HepG2 (cell line): ENCODE results near the gene PVR. TPM values are rescaled to one million over a fixed set of nuclear protein-coding genes. Genes with fewer than 3 reads are reported as not detected.

ENCODE experiments used
- ARNTL ChIP-seq: sonication (generic); formaldehyde crosslinking; IDR thresholded peaks from 2 replicates; pipeline ENCODE4 v1.4.0; 2020; ENCODE audit warnings: mild to moderate bottlenecking, missing genetic modification reagents
- DNMT3B ChIP-seq: conservative IDR thresholded peaks from 2 replicates; pipeline ENCODE4 v1.6.1; 2016; ENCODE audit warnings: missing biosample characterization, control low read depth
- GZF1 ChIP-seq: sonication (generic); formaldehyde crosslinking; IDR thresholded peaks from 2 replicates; pipeline ENCODE4 v1.5.1; 2020; ENCODE audit warnings: mild to moderate bottlenecking, missing genetic modification reagents
- IRF2 ChIP-seq: IDR thresholded peaks from 2 replicates; pipeline ENCODE4 v1.6.1; 2018; ENCODE audit warnings: missing genetic modification reagents, missing compliant biosample characterization
- MED1 ChIP-seq: sonication (generic); formaldehyde crosslinking; IDR thresholded peaks from 2 replicates; pipeline ENCODE4 v1.4.0; 2020; ENCODE audit warnings: missing genetic modification reagents
- NR2F2 ChIP-seq: IDR thresholded peaks from 2 replicates; pipeline ENCODE4 v1.6.1; 2012; ENCODE audit warnings: low read depth, inconsistent platforms, borderline replicate concordance
- NR3C1 ChIP-seq: sonication (generic); formaldehyde crosslinking; IDR thresholded peaks from 2 replicates; pipeline ENCODE4 v1.4.0; 2020; ENCODE audit warnings: missing genetic modification reagents
- SMAD1 ChIP-seq: sonication (generic); formaldehyde crosslinking; IDR thresholded peaks from 2 replicates; pipeline ENCODE4 v1.4.0; 2020; ENCODE audit warnings: missing genetic modification reagents, low read depth, mild to moderate bottlenecking, borderline replicate concordance
- SNRNP70 ChIP-seq: fragments of 200-400 bp; formaldehyde crosslinking; IDR thresholded peaks from 2 replicates; pipeline ENCODE4 v1.6.1; 2017; ENCODE audit warnings: mild to moderate bottlenecking, low read depth, low read length, moderate library complexity
- TBX3 ChIP-seq: fragments of 450-650 bp; IDR thresholded peaks from 2 replicates; pipeline ENCODE4 v1.6.1; 2017; ENCODE audit warnings: antibody characterized with exemption, mild to moderate bottlenecking, inconsistent platforms, borderline replicate concordance
- ZKSCAN5 ChIP-seq: sonication (generic); formaldehyde crosslinking; IDR thresholded peaks from 2 replicates; pipeline ENCODE4 v1.5.1; 2020; ENCODE audit warnings: mild to moderate bottlenecking, missing genetic modification reagents
- ZNF101 ChIP-seq: sonication (generic); formaldehyde crosslinking; IDR thresholded peaks from 2 replicates; pipeline ENCODE4 v1.4.0; 2020; ENCODE audit warnings: mild to moderate bottlenecking, low read depth, missing genetic modification reagents, borderline replicate concordance
- ZNF674 ChIP-seq: sonication (generic); formaldehyde crosslinking; IDR thresholded peaks from 2 replicates; pipeline ENCODE4 v1.5.0; 2020; ENCODE audit warnings: low read depth, mild to moderate bottlenecking, missing genetic modification reagents
- polyA plus RNA-seq, 8 experiments: library from polyadenylated mRNA; depleted of rRNA in 3 of 8; stranded (reverse) in 7 of 8; unstranded in 1 of 8; fragments of >200 nt; fragmentation: Illumina TruSeq in 4 of 8; extraction: Trizol in 4 of 8; gene quantifications; 2 replicates each; pipeline versions ENCODE4 v1.2.1 to v1.2.3, GENCODE V29; 2011 to 2016; ENCODE audit warnings: low read depth in 4 of 8, missing spikeins in 1 of 8, mixed read lengths in 1 of 8; ENCODE audit not compliant: insufficient read depth in 1 of 8
- total RNA-seq, 5 experiments: library from RNA; depleted of rRNA; stranded (reverse); fragments of >200 nt; fragmentation: Illumina TruSeq; extraction: Trizol; gene quantifications; 2 replicates each; pipeline ENCODE4 v1.2.3, GENCODE V29; 2016; ENCODE audit warnings: low read depth in 1 of 5
- TF ChIP-seq, protein P1 (sequence below): sonication (generic); formaldehyde crosslinking; IDR thresholded peaks from 2 replicates; pipeline ENCODE4 v1.5.0; 2020; ENCODE audit warnings: missing genetic modification reagents
- TF ChIP-seq, protein P2 (sequence below): sonication (generic); formaldehyde crosslinking; IDR thresholded peaks from 2 replicates; pipeline ENCODE4 v1.4.0; 2020; ENCODE audit warnings: missing genetic modification reagents
- TF ChIP-seq, protein P3 (sequence below): sonication (generic); formaldehyde crosslinking; IDR thresholded peaks from 2 replicates; pipeline ENCODE4 v1.8.0; 2022; ENCODE audit warnings: mild to moderate bottlenecking, missing genetic modification reagents, moderate library complexity
- TF ChIP-seq, protein P4 (sequence below): sonication (generic); formaldehyde crosslinking; IDR thresholded peaks from 2 replicates; pipeline ENCODE4 v1.4.0; 2020; ENCODE audit warnings: mild to moderate bottlenecking, missing genetic modification reagents, borderline replicate concordance
- TF ChIP-seq, protein P5 (sequence below): sonication (generic); formaldehyde crosslinking; IDR thresholded peaks from 2 replicates; pipeline ENCODE4 v1.4.0; 2020; ENCODE audit warnings: missing genetic modification reagents

PVR gene
- total and polyA plus RNA-seq, 2 of the 13 experiments (the other 11 are each of a cell fraction or from before 2014, with no cell fraction given) = 43.4 to 46.6 TPM

DNA sequence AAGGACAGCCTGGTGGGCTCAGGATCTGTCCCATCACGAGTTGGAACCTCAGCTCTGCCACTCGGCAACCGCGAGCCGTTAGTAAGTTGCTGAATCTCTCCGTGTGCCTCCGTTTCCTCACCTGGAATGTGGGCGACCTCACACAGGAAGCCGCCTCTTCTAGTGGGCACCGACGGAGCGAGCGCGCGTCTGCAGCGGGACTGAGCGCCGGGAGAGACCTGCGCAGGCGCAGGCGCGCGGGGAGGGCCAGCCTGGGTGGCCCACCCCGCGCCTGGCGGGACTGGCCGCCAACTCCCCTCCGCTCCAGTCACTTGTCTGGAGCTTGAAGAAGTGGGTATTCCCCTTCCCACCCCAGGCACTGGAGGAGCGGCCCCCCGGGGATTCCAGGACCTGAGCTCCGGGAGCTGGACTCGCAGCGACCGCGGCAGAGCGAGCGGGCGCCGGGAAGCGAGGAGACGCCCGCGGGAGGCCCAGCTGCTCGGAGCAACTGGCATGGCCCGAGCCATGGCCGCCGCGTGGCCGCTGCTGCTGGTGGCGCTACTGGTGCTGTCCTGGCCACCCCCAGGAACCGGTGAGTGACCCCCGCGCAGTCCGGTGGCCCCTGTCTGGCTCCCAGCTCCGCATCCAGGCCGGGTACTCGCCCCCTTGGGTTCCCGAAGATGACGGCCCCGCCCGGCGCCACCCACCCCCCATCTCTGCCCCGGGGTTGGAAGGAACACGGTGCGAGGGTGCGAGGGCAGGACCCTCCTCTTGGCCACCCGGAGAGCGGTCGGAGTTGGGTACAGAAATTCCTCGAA lies at the start of gene PVR (continued):
- TF ChIP-seq, protein P1, sequence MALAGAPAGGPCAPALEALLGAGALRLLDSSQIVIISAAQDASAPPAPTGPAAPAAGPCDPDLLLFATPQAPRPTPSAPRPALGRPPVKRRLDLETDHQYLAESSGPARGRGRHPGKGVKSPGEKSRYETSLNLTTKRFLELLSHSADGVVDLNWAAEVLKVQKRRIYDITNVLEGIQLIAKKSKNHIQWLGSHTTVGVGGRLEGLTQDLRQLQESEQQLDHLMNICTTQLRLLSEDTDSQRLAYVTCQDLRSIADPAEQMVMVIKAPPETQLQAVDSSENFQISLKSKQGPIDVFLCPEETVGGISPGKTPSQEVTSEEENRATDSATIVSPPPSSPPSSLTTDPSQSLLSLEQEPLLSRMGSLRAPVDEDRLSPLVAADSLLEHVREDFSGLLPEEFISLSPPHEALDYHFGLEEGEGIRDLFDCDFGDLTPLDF (CRISPR knock-in tag) = no peak
- TF ChIP-seq IRF2 (no peak), ZNF674 (CRISPR knock-in tag) (peak; percentile 51; the same call in 1 of the 2 replicates), ZNF101 (CRISPR knock-in tag) (peak; percentile 61; the same call in 1 of the 2 replicates), GZF1 (CRISPR knock-in tag) (no peak), ARNTL (CRISPR knock-in tag) (peak; percentile 75), SNRNP70 (no peak), TBX3 (no peak), NR3C1 (CRISPR knock-in tag) (no peak), ZKSCAN5 (CRISPR knock-in tag) (0 out of 2 replicates have a peak, but pooled peaks have one; percentile 15), DNMT3B (CRISPR knock-in tag) (no peak), MED1 (no peak; the same call in none of the 2 replicates), SMAD1 (peak; percentile 25; the same call in 1 of the 2 replicates), NR2F2 (no peak)
- TF ChIP-seq, protein P2, sequence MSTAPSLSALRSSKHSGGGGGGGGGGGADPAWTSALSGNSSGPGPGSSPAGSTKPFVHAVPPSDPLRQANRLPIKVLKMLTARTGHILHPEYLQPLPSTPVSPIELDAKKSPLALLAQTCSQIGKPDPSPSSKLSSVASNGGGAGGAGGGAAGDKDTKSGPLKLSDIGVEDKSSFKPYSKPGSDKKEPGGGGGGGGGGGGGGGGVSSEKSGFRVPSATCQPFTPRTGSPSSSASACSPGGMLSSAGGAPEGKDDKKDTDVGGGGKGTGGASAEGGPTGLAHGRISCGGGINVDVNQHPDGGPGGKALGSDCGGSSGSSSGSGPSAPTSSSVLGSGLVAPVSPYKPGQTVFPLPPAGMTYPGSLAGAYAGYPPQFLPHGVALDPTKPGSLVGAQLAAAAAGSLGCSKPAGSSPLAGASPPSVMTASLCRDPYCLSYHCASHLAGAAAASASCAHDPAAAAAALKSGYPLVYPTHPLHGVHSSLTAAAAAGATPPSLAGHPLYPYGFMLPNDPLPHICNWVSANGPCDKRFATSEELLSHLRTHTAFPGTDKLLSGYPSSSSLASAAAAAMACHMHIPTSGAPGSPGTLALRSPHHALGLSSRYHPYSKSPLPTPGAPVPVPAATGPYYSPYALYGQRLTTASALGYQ = no peak
- TF ChIP-seq, protein P3, sequence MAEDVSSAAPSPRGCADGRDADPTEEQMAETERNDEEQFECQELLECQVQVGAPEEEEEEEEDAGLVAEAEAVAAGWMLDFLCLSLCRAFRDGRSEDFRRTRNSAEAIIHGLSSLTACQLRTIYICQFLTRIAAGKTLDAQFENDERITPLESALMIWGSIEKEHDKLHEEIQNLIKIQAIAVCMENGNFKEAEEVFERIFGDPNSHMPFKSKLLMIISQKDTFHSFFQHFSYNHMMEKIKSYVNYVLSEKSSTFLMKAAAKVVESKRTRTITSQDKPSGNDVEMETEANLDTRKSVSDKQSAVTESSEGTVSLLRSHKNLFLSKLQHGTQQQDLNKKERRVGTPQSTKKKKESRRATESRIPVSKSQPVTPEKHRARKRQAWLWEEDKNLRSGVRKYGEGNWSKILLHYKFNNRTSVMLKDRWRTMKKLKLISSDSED (CRISPR knock-in tag) = no peak
- TF ChIP-seq, protein P4, sequence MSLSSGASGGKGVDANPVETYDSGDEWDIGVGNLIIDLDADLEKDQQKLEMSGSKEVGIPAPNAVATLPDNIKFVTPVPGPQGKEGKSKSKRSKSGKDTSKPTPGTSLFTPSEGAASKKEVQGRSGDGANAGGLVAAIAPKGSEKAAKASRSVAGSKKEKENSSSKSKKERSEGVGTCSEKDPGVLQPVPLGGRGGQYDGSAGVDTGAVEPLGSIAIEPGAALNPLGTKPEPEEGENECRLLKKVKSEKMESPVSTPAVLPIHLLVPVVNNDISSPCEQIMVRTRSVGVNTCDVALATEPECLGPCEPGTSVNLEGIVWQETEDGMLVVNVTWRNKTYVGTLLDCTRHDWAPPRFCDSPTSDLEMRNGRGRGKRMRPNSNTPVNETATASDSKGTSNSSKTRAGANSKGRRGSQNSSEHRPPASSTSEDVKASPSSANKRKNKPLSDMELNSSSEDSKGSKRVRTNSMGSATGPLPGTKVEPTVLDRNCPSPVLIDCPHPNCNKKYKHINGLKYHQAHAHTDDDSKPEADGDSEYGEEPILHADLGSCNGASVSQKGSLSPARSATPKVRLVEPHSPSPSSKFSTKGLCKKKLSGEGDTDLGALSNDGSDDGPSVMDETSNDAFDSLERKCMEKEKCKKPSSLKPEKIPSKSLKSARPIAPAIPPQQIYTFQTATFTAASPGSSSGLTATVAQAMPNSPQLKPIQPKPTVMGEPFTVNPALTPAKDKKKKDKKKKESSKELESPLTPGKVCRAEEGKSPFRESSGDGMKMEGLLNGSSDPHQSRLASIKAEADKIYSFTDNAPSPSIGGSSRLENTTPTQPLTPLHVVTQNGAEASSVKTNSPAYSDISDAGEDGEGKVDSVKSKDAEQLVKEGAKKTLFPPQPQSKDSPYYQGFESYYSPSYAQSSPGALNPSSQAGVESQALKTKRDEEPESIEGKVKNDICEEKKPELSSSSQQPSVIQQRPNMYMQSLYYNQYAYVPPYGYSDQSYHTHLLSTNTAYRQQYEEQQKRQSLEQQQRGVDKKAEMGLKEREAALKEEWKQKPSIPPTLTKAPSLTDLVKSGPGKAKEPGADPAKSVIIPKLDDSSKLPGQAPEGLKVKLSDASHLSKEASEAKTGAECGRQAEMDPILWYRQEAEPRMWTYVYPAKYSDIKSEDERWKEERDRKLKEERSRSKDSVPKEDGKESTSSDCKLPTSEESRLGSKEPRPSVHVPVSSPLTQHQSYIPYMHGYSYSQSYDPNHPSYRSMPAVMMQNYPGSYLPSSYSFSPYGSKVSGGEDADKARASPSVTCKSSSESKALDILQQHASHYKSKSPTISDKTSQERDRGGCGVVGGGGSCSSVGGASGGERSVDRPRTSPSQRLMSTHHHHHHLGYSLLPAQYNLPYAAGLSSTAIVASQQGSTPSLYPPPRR (CRISPR knock-in tag) = no peak
- TF ChIP-seq, protein P5, sequence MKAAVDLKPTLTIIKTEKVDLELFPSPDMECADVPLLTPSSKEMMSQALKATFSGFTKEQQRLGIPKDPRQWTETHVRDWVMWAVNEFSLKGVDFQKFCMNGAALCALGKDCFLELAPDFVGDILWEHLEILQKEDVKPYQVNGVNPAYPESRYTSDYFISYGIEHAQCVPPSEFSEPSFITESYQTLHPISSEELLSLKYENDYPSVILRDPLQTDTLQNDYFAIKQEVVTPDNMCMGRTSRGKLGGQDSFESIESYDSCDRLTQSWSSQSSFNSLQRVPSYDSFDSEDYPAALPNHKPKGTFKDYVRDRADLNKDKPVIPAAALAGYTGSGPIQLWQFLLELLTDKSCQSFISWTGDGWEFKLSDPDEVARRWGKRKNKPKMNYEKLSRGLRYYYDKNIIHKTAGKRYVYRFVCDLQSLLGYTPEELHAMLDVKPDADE (CRISPR knock-in tag) = no peak
